Fibroblast of villous mesenchyme (primary cell): ENCODE measurements around the gene TCF23. TPM values are rescaled to one million over a fixed set of nuclear protein-coding genes. Genes with fewer than 3 reads are reported as not detected.

Source experiments
- DNase-seq: peaks from one replicate; pipeline ENCODE4 v3.0.0-alpha.2; 2010; ENCODE audit warnings: low read depth
- H3K4me3 ChIP-seq: 2 replicates; pipeline ENCODE4 v1.5.1; 2011; ENCODE audit warnings: low read depth, mild to moderate bottlenecking, low read length
- total RNA-seq: library from RNA; depleted of rRNA; stranded (reverse); fragments of >200 nt; gene quantifications from 2 replicates; pipeline ENCODE4 v1.2.3, GENCODE V29; 2012
- TF ChIP-seq, protein P1 (sequence below): IDR thresholded peaks from 2 replicates; pipeline ENCODE4 v1.5.1; 2012; ENCODE audit warnings: low read depth, mild to moderate bottlenecking, low read length; ENCODE audit not compliant: insufficient read depth

The TCF23 gene
- total RNA-seq, result not detected in 2 replicates

DNA sequence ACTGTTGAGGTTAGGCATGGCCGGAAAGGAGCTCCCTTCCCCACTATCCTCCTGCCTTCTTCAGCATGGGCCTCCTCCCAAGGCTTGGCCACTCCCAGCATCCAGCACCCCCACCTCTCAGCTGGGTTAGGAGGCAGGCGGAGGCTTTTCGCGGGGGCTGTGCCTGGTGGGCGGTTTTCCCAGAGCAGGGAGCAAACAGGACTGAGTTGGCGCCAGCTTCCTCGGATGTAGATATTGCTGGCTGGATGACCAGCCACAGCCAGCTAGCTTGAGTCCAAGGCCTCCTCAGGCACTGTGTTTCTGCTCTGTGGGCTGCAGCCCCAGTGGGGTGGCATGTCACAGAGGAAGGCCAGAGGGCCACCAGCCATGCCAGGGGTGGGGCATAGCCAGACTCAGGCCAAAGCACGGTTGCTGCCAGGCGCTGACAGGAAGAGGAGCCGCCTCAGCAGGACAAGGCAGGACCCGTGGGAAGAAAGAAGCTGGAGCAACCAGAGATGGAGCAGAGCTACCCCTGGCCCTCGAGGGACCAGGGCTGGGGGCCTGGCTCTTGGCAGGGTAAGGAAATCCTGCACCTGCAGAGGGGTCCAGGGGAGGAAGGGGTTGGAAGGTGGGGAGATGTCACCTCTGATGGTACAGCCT, at the start of gene TCF23:
Gene TCF23, plus strand, starts transcription at position 204 of the 639 bp plus-strand sequence. Its CDS starts 130 bp downstream, at position 334.
- H3K4me3 ChIP-seq, result no peak within 1 kb of the TSS
- TF ChIP-seq, protein P1, sequence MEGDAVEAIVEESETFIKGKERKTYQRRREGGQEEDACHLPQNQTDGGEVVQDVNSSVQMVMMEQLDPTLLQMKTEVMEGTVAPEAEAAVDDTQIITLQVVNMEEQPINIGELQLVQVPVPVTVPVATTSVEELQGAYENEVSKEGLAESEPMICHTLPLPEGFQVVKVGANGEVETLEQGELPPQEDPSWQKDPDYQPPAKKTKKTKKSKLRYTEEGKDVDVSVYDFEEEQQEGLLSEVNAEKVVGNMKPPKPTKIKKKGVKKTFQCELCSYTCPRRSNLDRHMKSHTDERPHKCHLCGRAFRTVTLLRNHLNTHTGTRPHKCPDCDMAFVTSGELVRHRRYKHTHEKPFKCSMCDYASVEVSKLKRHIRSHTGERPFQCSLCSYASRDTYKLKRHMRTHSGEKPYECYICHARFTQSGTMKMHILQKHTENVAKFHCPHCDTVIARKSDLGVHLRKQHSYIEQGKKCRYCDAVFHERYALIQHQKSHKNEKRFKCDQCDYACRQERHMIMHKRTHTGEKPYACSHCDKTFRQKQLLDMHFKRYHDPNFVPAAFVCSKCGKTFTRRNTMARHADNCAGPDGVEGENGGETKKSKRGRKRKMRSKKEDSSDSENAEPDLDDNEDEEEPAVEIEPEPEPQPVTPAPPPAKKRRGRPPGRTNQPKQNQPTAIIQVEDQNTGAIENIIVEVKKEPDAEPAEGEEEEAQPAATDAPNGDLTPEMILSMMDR, result no peak

DNA sequence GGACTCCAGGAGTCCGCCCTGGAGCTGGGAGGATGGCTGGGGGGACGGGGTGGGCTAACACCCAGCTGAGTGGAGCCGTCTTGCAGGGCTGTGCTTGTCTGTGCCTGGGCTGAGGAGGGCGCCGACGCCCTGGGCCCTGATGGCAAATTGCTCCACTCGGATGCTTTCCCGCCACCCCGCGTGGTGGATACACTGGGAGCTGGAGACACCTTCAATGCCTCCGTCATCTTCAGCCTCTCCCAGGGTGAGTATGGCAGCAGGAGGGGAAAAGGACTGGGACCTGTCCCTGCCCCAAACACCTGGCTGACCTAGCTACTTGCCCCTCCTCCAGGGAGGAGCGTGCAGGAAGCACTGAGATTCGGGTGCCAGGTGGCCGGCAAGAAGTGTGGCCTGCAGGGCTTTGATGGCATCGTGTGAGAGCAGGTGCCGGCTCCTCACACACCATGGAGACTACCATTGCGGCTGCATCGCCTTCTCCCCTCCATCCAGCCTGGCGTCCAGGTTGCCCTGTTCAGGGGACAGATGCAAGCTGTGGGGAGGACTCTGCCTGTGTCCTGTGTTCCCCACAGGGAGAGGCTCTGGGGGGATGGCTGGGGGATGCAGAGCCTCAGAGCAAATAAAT, 49.4 kb upstream of the TCF23 start:
- H3K4me3 ChIP-seq, result no peak overlapping the region
- TF ChIP-seq, protein P1, result no peak
- DNase-seq, result no peak

More for the DNA sequence above, at the start of gene TCF23:
- DNase-seq, result no peak

DNA sequence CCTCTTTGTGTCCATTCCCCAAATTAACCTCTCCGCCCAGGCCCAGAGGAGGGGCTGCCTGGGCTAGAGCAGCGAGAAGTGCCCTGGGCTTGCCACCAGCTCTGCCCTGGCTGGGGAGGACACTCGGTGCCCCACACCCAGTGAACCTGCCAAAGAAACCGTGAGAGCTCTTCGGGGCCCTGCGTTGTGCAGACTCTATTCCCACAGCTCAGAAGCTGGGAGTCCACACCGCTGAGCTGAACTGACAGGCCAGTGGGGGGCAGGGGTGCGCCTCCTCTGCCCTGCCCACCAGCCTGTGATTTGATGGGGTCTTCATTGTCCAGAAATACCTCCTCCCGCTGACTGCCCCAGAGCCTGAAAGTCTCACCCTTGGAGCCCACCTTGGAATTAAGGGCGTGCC, 48.8 kb upstream of the TCF23 start:
- TF ChIP-seq, protein P1, result no peak
- no peak for DNase-seq
- no peak overlapping the region for H3K4me3 ChIP-seq

DNA sequence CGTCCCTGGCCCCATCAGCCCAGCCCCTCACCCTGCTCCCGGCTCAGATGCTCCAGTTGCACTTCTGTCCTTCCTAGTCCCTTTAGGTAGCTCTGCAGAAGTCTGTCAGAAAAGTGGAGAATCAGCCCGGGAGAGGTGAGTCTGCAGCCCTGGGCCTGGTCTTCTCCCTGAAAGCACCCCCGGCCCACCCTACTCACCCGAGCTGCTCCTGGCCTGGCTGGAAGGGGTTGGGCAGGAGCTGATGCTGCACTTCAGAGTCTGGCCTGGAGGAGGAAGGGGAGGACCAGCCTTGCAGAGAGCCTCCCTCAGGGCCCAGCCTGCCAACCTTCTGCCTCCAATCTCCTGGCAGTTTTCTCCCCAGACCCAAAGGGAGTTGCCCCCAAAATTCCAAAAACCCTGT, 46.5 kb upstream of the TCF23 start:
- no peak overlapping the region for H3K4me3 ChIP-seq
- TF ChIP-seq, protein P1, result no peak
- no peak for DNase-seq

DNA sequence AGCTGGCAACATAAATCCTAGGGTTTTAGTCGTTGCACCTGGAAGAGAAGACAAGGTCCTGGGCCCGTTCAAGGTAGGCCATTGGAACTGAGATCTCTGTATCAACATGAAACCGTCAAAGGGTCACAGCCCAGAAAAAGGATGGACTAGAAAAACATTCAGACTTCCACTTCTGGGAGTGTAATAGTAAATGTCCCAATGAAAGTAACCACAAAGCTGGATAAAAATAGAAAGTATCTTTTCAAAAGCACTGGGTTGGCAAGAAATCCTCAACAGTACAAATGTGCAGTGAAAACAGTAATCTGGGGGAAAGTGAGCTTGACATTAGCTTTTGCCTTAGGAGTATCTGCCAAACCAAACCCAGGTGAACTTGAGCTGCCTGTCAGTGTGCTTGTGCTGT, 42.8 kb upstream of the TCF23 start:
- no peak for DNase-seq
- TF ChIP-seq, protein P1, result no peak
- no peak overlapping the region for H3K4me3 ChIP-seq

DNA sequence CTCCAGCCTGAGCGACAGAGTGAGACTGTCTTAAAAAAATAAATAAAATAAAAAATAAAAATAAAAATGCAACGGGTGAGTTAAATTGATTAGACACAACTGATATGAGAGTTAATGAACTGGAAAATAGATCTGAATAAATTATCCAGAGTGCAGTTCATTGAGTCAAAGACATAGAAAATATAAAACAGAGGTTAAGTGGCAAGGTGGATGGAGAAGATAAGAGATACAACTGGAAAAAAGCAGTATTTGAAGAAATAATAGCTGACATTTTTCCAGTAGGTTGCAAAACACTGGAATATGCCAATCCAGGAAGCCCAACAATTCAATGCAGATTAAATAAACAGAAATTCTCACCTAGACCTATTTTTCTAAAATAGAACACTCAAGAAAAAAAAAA, 40.6 kb upstream of the TCF23 start:
- no peak for DNase-seq
- no peak overlapping the region for H3K4me3 ChIP-seq
- TF ChIP-seq, protein P1, result no peak
